NCI-H128 (cell line): Measurements from ENCODE around the gene TRAK1.

Experiments
- DNase-seq: peaks from one replicate; lab custom pipeline; 2025; ENCODE audit not compliant: unreplicated experiment; lab: John Stamatoyannopoulos, UW

The TRAK1 gene

DNA sequence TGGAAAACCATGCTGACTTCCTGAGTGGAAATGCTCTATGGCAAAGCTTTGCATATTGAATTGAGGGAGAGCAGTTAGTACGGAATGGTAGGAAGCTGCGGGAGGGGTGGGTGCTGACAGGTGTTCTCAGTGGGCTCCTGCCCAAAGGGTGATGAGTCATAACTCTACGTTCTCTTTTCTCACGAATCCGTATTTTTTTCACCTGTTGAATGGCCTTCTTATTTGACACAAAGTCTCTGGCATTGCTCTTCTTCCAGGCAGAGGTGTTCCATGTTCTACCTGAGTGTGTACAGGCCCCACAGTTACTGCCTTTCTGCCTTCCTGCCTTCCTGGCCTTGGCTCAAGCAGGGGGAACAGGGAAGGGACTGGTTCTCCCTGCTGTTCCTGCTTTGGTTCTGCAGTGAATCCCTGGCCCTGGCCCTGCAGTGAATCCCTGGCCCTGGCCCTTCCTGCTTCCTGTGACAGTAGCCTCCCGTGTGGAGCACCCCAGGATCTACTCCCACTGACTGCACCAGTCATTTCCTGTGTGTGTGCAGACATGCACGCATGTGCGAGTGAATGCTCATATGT is 31.9 kb downstream of the TRAK1 start:
- DNase-seq, result no peak

DNA sequence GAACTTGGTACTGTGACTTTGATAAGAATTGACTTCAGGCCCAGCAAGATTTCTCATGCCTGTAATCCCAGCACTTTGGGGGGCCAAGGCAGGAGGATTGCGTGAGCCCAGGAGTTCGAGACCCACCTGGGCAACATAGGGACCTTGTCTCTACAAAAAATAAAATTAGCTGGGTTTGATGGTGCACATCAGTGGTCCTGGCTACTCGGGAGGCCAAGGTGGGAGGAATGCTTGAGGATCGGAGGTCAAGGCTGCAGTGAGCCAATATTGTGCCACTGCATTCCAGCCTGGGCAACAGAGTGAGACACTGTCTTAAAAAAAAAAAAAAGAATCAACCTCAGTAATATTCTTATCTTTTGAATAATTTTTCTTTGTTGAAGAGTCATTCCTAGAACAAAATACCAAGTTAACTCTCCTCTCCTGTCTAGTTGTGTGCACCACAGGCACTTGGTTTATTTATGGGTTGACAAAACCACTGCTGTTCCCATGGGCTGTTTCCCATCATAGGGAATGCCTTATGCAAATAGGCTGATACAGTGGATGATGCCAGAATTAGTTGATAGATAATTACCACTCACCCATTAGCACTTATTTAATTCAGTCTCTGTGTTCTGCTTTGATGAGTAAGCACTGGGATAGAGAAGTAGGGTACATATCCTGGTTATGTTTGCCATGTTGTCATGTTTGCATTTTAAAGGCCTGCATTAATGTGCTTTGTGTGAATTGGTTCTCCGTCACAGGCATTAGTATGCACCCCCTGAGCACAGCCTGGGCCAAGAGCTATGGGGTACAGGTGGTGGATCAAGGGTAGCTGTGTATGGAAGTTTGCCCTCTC is 32.9 kb downstream of the TRAK1 start:
- no peak for DNase-seq

GRCh38 chr3:42127226-42127625 is 36.1 kb downstream of the TRAK1 start:
- no peak for DNase-seq

- no peak for DNase-seq
These were observed 37.4 kb downstream of the TRAK1 start for GRCh38 chr3:42128526-42128925.

GRCh38 chr3:42129014-42129953 is 38.1 kb downstream of the TRAK1 start:
- DNase-seq, result no peak

DNA sequence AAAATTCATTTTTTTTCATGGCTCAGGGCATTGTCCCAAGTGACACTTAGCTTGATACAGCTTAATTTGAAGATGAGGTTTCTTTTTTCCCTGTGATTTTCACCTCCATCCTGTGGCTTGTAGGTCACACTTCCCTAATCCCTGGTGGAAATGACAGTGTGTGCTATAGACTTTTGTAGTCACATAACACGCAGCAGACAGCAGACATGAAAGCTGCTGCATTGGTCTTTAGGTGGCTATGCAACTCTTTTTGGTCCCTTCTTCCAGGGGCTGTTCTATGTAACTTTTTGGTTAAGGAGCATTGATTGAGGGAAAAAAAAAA is 38.8 kb downstream of the TRAK1 start:
- no peak for DNase-seq

GRCh38 chr3:42130329-42131070 is 39.3 kb downstream of the TRAK1 start:
- no peak for DNase-seq

DNA sequence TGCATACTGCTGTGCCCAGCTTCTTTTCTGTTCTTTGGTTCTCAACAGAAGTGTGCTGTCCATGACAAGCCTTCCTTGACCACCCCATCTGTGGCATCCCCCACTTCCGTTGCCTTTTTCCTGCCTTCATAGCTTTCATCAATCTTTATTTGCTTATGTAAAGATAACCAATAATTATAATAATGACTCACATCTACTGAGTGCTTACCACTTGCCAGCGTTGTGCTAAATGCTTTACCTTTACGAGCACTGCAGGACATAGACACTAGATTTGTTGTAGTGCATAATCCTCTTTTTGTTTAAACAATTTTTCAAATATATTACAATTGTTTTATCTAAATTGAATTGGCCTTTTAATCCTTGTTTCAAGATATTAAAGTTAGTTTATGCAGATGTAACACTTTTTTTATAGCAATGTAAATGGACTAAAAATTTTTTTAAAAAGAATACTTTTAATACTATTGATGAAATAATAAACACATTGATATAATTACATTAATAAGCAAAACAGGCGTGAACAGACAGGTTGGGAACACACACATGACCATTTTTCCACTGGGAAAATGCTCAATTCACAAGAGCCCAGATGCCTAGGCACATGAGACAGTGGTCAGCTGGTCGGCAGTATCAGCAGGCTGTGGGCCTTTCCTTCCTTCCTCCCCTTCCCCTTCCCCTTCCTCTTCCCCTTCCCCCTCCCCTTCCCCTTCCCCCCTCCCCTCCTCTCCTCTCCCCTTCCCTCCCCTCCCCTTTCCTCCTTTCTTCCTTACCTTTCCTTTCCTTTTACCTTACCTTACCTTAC is 42.5 kb downstream of the TRAK1 start:
- DNase-seq, result no peak

- DNase-seq, result no peak
These were observed 43.8 kb downstream of the TRAK1 start for GRCh38 chr3:42134867-42135464.

GRCh38 chr3:42139621-42140453 is 48.7 kb downstream of the TRAK1 start:
- no peak for DNase-seq

GRCh38 chr3:42140665-42141203 is 49.6 kb downstream of the TRAK1 start:
- DNase-seq, result no peak

DNA sequence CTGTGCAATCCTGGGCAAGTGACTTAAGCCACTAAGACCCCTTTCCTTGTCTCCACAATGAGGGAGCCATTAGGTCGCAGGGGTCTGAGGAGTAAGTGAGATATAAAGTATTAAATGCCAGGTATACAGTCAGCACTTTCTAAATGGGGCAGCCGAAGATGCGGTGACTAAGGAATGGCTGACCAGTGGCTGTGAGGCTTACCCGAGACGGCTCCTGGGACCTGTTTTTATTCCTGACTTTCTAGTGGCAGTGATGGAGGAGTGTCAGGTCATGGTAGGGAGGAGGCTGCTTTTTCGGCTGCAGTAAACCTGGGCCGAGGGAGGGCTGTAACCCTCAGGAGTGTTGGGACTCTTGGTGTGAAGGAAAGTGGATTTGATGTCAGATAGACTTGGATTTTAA is 52.3 kb downstream of the TRAK1 start:
- no peak for DNase-seq

GRCh38 chr3:42144209-42144608 is 53.1 kb downstream of the TRAK1 start:
- DNase-seq, result no peak

DNA sequence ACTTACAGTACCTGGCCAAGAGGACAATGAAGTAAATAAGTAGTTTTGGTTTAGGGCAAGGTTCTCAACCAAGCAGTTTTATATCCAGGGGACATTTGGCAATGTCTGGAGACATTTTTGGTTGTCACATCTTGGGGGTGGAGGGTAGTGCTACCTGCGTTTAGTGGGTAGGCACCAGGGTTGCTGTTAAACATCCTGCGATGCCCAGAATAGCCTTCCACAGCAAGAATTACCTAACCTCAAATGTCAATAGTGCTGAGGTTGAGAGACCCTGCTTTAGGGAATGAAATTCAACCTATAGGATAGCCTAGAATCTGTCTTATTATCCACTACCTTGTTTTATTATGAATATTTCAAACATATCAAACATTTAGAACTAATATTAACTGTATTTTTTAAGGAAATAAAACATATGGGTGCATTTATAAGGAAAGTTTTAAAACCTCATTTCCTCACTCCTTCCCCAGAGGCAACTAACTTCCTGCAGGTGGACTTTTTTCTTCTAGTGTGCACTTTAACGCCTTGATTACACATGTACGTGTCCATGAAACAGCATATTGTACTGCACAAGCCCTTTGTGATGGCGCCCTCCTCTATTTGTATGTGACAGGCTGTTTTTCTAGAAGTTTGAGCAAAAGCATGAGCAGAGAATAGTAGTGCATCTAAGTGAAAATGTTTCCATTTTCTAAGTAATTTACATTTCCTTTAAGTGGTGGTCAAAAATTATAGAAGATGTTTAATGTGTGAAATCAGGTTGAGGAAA is 57.1 kb downstream of the TRAK1 start:
- no peak for DNase-seq

DNA sequence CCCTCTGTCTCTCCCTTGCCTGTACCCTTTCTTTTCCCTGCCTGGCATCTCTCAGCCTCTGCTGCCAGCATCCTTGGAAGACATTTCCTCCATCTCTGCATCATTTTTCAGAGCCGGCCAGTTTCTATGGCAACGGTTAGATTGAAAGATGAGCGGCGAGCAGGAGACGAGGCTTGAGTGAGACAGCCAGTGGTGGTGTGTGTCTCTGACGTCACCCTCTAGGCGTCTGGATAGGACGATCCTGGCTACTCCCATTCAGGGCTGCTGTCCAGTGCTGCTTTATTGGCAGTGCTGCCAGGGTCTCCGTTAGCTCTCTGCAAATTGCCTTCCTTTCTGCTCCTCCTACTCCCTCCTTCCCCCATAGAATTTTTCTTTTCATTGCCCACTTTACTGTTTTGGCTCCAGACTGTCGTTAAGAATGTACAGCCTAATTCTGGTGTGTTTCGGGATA is 57.9 kb downstream of the TRAK1 start:
- DNase-seq, result no peak

DNA sequence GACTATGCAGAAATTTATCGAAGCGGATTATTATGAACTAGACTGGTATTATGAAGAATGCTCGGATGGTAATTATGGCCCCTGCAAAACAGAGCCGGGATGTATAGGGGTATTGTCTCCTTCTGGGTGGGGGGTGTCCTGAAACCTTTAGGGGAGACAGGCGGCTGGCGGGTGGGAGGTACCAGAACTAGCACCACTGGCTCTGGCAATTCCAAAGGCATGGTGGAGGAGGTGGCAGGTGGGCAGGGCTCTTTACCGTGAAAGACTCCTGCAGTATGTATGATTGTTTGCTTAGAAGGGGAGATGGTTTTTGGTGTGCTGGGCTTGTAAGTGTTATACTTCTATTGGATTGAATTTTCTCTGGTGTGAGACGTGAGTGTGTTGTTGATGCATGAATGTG is 58.4 kb downstream of the TRAK1 start:
- DNase-seq, result no peak

- DNase-seq, result no peak
These were observed 58.8 kb downstream of the TRAK1 start for GRCh38 chr3:42149975-42150374.

- DNase-seq, result no peak
These were observed 60.5 kb downstream of the TRAK1 start for GRCh38 chr3:42151596-42152168.
